ENCODE data around the gene RAD51B. TPM values are rescaled to one million over a fixed set of nuclear protein-coding genes. Genes with fewer than 3 reads are reported as not detected.

RAD51B gene
- total RNA-seq, 1 experiment from 2014 or later: 23.3 TPM

DNA sequence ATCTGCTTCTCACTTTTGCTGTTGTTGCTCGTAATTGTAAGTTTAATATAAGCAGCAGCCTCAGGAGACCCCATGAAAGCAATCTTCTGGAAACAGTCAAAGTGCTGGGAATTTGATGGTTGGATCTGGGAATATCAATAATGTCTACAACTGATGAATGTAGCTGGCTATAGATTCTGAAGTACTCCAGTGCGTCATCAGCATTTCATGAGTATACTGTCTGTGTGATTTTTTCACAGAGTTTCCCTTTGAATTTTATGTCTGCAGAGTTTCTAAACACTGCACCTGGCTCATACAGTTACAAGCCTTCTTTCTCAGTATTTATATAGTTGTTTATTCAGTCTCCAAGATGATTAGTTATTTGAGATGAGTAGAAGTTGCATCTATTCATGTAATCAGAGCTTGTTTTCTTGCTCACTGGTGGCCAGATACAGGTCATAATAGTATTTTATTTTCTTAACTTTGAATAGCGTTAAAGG is 222.3 kb downstream of the RAD51B start:
- no peak for DNase-seq (ENCODE audit: low spot score)
- Histone ChIP-seq H3K27ac (ENCODE audit: low read depth, low read length, poor library complexity, severe bottlenecking) (no peak overlapping the region), H3K4me1 (ENCODE audit: insufficient read depth, low read length, poor library complexity, severe bottlenecking) (no peaks in the 10 kb centered on the region), H3K36me3 (ENCODE audit: insufficient read depth, low read length, poor library complexity, severe bottlenecking) (no peaks in the 10 kb centered on the region), H3K9me3 (ENCODE audit: low read depth, low read length, poor library complexity, severe bottlenecking) (no peaks in the 10 kb centered on the region), H3K4me3 (ENCODE audit: low read depth, low read length, poor library complexity, severe bottlenecking) (no peak overlapping the region), H3K27me3 (replicated peaks; ENCODE audit: insufficient read depth, low read depth, low read length, poor library complexity) (no peaks in the 10 kb centered on the region)
- BruUV-seq (replicated peaks): no TSS peak
- TF ChIP-seq EZH2 (IDR thresholded peaks at IDR 0.05; ENCODE audit: borderline replicate concordance, low read depth, low read length, poor library complexity, severe bottlenecking): no peak
- TF ChIP-seq, protein P1, sequence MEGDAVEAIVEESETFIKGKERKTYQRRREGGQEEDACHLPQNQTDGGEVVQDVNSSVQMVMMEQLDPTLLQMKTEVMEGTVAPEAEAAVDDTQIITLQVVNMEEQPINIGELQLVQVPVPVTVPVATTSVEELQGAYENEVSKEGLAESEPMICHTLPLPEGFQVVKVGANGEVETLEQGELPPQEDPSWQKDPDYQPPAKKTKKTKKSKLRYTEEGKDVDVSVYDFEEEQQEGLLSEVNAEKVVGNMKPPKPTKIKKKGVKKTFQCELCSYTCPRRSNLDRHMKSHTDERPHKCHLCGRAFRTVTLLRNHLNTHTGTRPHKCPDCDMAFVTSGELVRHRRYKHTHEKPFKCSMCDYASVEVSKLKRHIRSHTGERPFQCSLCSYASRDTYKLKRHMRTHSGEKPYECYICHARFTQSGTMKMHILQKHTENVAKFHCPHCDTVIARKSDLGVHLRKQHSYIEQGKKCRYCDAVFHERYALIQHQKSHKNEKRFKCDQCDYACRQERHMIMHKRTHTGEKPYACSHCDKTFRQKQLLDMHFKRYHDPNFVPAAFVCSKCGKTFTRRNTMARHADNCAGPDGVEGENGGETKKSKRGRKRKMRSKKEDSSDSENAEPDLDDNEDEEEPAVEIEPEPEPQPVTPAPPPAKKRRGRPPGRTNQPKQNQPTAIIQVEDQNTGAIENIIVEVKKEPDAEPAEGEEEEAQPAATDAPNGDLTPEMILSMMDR (conservative IDR thresholded peaks at IDR 0.05; ENCODE audit: low read depth, low read length): no peak
- ChIA-PET POLR2A (ENCODE audit: low non-redundant PET) (no interaction called here), CTCF (no interaction called here)
- intact Hi-C loops (cut with micrococcal nuclease; ENCODE audit: unreplicated experiment): no loop called here

DNA sequence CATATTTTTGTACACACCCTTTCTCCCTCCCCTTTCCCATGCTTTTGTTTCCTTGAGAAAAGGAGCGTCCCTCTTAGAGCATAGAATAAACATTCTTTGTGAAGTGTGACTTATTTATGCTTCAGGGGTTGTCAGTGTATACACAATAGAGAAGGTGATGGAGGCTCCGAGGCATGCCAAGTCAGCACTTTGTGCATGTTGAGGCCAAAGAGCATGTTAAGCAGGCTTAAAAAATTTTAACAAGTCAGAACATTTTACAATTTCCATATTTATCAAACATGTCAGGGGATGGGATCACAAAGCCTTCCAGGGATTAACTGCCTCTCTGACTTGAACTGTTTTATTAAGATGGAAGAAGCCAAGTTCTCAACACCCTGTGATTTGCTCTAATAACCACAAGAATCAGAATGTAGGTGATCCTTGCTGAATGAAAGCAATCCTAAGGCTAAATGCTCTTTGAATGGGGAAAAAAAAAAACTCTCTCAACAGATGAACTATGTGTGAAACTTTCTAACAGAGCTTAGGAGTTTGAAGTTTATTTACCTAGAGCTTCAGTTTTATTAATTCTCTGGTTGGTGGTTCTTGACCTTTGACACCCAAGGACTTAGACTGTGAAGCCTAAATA is 223.1 kb downstream of the RAD51B start:
- H3K27me3 ChIP-seq (replicated peaks; ENCODE audit: insufficient read depth, low read depth, low read length, poor library complexity): no peaks in the 10 kb centered on the region
- H3K27ac ChIP-seq (ENCODE audit: low read depth, low read length, poor library complexity, severe bottlenecking): no peak overlapping the region
- no peaks in the 10 kb centered on the region for H3K9me3 ChIP-seq (ENCODE audit: low read depth, low read length, poor library complexity, severe bottlenecking)
- no peak for DNase-seq (ENCODE audit: low spot score)
- H3K4me3 ChIP-seq (ENCODE audit: low read depth, low read length, poor library complexity, severe bottlenecking): no peak overlapping the region
- no peak for TF ChIP-seq EZH2 (IDR thresholded peaks at IDR 0.05; ENCODE audit: borderline replicate concordance, low read depth, low read length, poor library complexity, severe bottlenecking)
- TF ChIP-seq, protein P1 (conservative IDR thresholded peaks at IDR 0.05; ENCODE audit: low read depth, low read length): no peak
- no TSS peak for BruUV-seq (replicated peaks)
- POLR2A ChIA-PET (ENCODE audit: low non-redundant PET): no interaction called here
- CTCF ChIA-PET: no interaction called here
- H3K4me1 ChIP-seq (ENCODE audit: insufficient read depth, low read length, poor library complexity, severe bottlenecking): no peaks in the 10 kb centered on the region
- H3K36me3 ChIP-seq (ENCODE audit: insufficient read depth, low read length, poor library complexity, severe bottlenecking): no peaks in the 10 kb centered on the region
- intact Hi-C loops (cut with micrococcal nuclease; ENCODE audit: unreplicated experiment): no loop called here

DNA sequence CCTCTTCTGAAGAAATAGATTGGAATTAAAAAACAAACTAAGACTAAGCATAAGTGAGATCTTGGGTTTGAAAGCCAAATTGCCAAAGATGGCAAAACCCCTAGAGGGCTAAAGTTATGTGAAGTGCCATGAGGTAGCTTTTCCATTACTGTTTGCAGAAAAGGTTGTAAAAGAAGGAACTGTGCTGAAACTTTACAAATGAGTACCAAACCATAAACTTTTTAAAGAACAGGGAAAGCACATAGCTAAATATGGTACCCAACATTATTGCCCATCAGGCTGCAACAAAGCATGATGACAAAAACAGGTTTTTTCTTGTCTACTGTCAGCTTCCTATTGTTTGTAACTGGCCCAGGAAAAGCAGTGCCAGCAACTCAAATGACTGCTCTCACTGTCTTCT is 224.2 kb downstream of the RAD51B start:
- DNase-seq (ENCODE audit: low spot score): no peak
- intact Hi-C loops (cut with micrococcal nuclease; ENCODE audit: unreplicated experiment): no loop called here
- Histone ChIP-seq H3K27me3 (replicated peaks; ENCODE audit: insufficient read depth, low read depth, low read length, poor library complexity) (no peaks in the 10 kb centered on the region), H3K4me3 (ENCODE audit: low read depth, low read length, poor library complexity, severe bottlenecking) (no peak overlapping the region), H3K9me3 (ENCODE audit: low read depth, low read length, poor library complexity, severe bottlenecking) (no peaks in the 10 kb centered on the region), H3K36me3 (ENCODE audit: insufficient read depth, low read length, poor library complexity, severe bottlenecking) (no peaks in the 10 kb centered on the region), H3K4me1 (ENCODE audit: insufficient read depth, low read length, poor library complexity, severe bottlenecking) (no peaks in the 10 kb centered on the region), H3K27ac (ENCODE audit: low read depth, low read length, poor library complexity, severe bottlenecking) (no peak overlapping the region)
- no peak for TF ChIP-seq EZH2 (IDR thresholded peaks at IDR 0.05; ENCODE audit: borderline replicate concordance, low read depth, low read length, poor library complexity, severe bottlenecking)
- TF ChIP-seq, protein P1 (conservative IDR thresholded peaks at IDR 0.05; ENCODE audit: low read depth, low read length): no peak
- CTCF ChIA-PET: no interaction called here
- BruUV-seq (replicated peaks): no TSS peak
- POLR2A ChIA-PET (ENCODE audit: low non-redundant PET): no interaction called here

All from A673 (cell line).